ENCODE measurements around the gene PRPS1. TPM values are rescaled to one million over a fixed set of nuclear protein-coding genes. Genes with fewer than 3 reads are reported as not detected.

PRPS1 gene
- total and polyA plus RNA-seq, 9 of the 15 experiments (the other 6 are each of a cell fraction or from before 2014, with no cell fraction given): 47.8 to 175 (median 79.6) TPM

DNA sequence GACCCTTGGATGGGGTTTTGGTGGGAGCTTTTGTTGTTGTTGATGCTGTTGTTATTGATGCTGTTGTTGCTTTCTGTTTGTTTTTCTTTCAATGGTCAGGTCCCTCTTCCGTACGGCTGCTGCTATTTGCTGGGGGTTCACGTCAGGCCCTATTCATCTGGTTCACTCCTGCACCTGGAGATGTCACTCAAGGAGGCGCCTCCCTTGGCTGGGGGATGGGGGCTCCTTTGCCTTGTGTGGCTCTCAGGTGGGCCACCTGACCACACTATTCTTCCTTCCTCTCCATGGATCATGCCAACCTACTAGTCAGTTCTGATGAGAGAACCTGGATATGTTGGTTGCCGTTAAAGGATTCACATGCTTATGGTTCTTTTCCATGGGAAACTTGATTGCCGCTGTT lies 39.1 kb upstream of the PRPS1 start:
- no peak overlapping the region for H3K4me3 ChIP-seq
- peaks cover 0 to 4% of the 10 kb centered on the region in 2 experiments; a peak in 1 of 5 replicates for H3K27me3 ChIP-seq (ENCODE audit: control insufficient read depth in 2 of 2, insufficient read depth in 2 of 2, low read length in 2 of 2)
- no peaks in the 10 kb centered on the region for H3K79me2 ChIP-seq (ENCODE audit: control insufficient read depth, insufficient read depth, low read length)
- no peak overlapping the region for H3K27ac ChIP-seq (ENCODE audit: extremely low read depth, low read depth, low read length)
- DNase-seq (ENCODE audit: extremely low read depth in 1 of 4, low spot score in 3 of 4): no peak
- H3K9ac ChIP-seq (ENCODE audit: insufficient read depth in 1 of 2, low read depth in 2 of 2, low read length in 2 of 2): no peak overlapping the region
- intact Hi-C loops (cut with micrococcal nuclease) (no loop called here), in situ Hi-C loops (cut with MboI) (no loop called here)
- BruUV-seq (replicated peaks): no TSS peak
- ChIA-PET POLR2A (no interaction called here), CTCF (ENCODE audit: low intra/inter-chr PET ratio) (no interaction called here)
- H2AFZ ChIP-seq (ENCODE audit: low read depth, low read length): no peak overlapping the region
- ATAC-seq: no peak
- H3K9me1 ChIP-seq (ENCODE audit: control insufficient read depth, insufficient read depth, low read length): no peaks in the 10 kb centered on the region
- WGBS (ENCODE audit: insufficient coverage, low coverage, missing lambda C conversion rate): 3% methylated on average over 5 of the region's 6 CpGs
- FAIRE-seq: no peak
- no peak for TF ChIP-seq FOXK2 (conservative IDR thresholded peaks at IDR 0.05 in 1 of 2, IDR thresholded peaks at IDR 0.05 in 1 of 2; ENCODE audit: low read depth in 2 of 2)
- no peak for TF ChIP-seq ZC3H11A (IDR thresholded peaks at IDR 0.05; ENCODE audit: low read depth, low read length)
- no peak for TF ChIP-seq EHMT2 (IDR thresholded peaks at IDR 0.05)
- TF ChIP-seq, protein P1, sequence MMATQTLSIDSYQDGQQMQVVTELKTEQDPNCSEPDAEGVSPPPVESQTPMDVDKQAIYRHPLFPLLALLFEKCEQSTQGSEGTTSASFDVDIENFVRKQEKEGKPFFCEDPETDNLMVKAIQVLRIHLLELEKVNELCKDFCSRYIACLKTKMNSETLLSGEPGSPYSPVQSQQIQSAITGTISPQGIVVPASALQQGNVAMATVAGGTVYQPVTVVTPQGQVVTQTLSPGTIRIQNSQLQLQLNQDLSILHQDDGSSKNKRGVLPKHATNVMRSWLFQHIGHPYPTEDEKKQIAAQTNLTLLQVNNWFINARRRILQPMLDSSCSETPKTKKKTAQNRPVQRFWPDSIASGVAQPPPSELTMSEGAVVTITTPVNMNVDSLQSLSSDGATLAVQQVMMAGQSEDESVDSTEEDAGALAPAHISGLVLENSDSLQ (IDR thresholded peaks at IDR 0.05): no peak
- TF ChIP-seq XRCC3 (IDR thresholded peaks at IDR 0.05): no peak
- no peak for TF ChIP-seq KAT8 (IDR thresholded peaks at IDR 0.05; ENCODE audit: low read depth)
- no peak for TF ChIP-seq ZNF384 (IDR thresholded peaks at IDR 0.05; ENCODE audit: low read depth, low read length)
- TF ChIP-seq HMBOX1 (IDR thresholded peaks at IDR 0.05): no peak
- TF ChIP-seq, protein P2, sequence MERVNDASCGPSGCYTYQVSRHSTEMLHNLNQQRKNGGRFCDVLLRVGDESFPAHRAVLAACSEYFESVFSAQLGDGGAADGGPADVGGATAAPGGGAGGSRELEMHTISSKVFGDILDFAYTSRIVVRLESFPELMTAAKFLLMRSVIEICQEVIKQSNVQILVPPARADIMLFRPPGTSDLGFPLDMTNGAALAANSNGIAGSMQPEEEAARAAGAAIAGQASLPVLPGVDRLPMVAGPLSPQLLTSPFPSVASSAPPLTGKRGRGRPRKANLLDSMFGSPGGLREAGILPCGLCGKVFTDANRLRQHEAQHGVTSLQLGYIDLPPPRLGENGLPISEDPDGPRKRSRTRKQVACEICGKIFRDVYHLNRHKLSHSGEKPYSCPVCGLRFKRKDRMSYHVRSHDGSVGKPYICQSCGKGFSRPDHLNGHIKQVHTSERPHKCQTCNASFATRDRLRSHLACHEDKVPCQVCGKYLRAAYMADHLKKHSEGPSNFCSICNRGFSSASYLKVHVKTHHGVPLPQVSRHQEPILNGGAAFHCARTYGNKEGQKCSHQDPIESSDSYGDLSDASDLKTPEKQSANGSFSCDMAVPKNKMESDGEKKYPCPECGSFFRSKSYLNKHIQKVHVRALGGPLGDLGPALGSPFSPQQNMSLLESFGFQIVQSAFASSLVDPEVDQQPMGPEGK (CRISPR knock-in tag; IDR thresholded peaks at IDR 0.05; ENCODE audit: borderline replicate concordance): no peak
- no peak for TF ChIP-seq SAFB2 (IDR thresholded peaks at IDR 0.05; ENCODE audit: borderline replicate concordance, low read depth, low read length, severe bottlenecking)
- TF ChIP-seq LCOR (CRISPR knock-in tag; IDR thresholded peaks at IDR 0.05): no peak
- no peak for TF ChIP-seq POLR2G (IDR thresholded peaks at IDR 0.05; ENCODE audit: low read depth, low read length)
- H3K36me3 ChIP-seq (ENCODE audit: control insufficient read depth, insufficient read depth, low read length): no peaks in the 10 kb centered on the region
- no peaks in the 10 kb centered on the region for H3K9me3 ChIP-seq (replicated peaks; ENCODE audit: control insufficient read depth, insufficient read depth, low read depth, low read length)
- H3K4me1 ChIP-seq (replicated peaks in 1 of 2; ENCODE audit: control insufficient read depth in 2 of 2, insufficient read depth in 2 of 2, low read length in 2 of 2): no peaks in the 10 kb centered on the region
- H3K4me2 ChIP-seq (ENCODE audit: insufficient read depth, low read length): no peak overlapping the region
- no peaks in the 10 kb centered on the region for H4K20me1 ChIP-seq (replicated peaks; ENCODE audit: control insufficient read depth, insufficient read depth, low read length)
